ENCODE results near the gene PRKG1. TPM values are rescaled to one million over a fixed set of nuclear protein-coding genes. Genes with fewer than 3 reads are reported as not detected.

PRKG1 gene
- total RNA-seq, 1 experiment from 2014 or later = 10.4 TPM

GRCh38 chr10:52256832-52257691 is 1182.8 kb downstream of the PRKG1 start:
- no CpG with 5 or more reads among the region's 6 CpGs for WGBS (ENCODE audit: extremely low coverage, insufficient read length, low lambda C conversion rate)
- Histone ChIP-seq H3K9me3 (ENCODE audit: control insufficient read depth, low read depth, low read length) (no peaks in the 10 kb centered on the region), H3K27me3 (ENCODE audit: insufficient read depth, low read length) (no peaks in the 10 kb centered on the region), H2BK15ac (ENCODE audit: low read depth, low read length) (no peak overlapping the region), H3K9ac (ENCODE audit: extremely low read depth, insufficient read length, low read length) (no peak overlapping the region), H3K23me2 (ENCODE audit: insufficient read length, low read depth, low read length, poor library complexity, severe bottlenecking) (no peaks in the 10 kb centered on the region), H2AK5ac (ENCODE audit: insufficient read length, low read length) (no peak overlapping the region), H2AFZ (ENCODE audit: low read length) (no peak overlapping the region), H2BK120ac (ENCODE audit: low read depth, low read length, poor library complexity, severe bottlenecking) (no peak overlapping the region), H3K79me2 (ENCODE audit: insufficient read depth, low read length) (no peaks in the 10 kb centered on the region), H2BK5ac (ENCODE audit: insufficient read length, low read length) (no peak overlapping the region), H3K23ac (ENCODE audit: insufficient read length, low read depth, low read length) (no peak overlapping the region), H3K4ac (ENCODE audit: low read depth, low read length) (no peak overlapping the region), H3T11ph (ENCODE audit: low read length) (no peak overlapping the region), H3K27ac (ENCODE audit: insufficient read length, low read depth, low read length) (no peak overlapping the region), H2BK12ac (ENCODE audit: insufficient read length, low read depth, low read length) (no peak overlapping the region), H3K4me1 (ENCODE audit: insufficient read depth, low read length) (peaks cover 3% of the 10 kb centered on the region; the same call in 1 of the 2 replicates), H4K5ac (ENCODE audit: insufficient read length, low read depth, low read length) (no peak overlapping the region), H4K8ac (replicated peaks; ENCODE audit: insufficient read length, low read depth, low read length) (no peak overlapping the region), H3K79me1 (ENCODE audit: insufficient read depth, low read depth, low read length, poor library complexity, severe bottlenecking) (no peaks in the 10 kb centered on the region), H2BK20ac (ENCODE audit: low read depth, low read length, poor library complexity, severe bottlenecking) (no peak overlapping the region), H3K14ac (ENCODE audit: insufficient read depth, low read length) (no peak overlapping the region), H4K91ac (ENCODE audit: insufficient read length, low read depth, low read length) (no peak overlapping the region), H3K56ac (ENCODE audit: insufficient read length, low read depth, low read length) (no peak overlapping the region), H3K18ac (ENCODE audit: insufficient read length, low read depth, low read length) (no peak overlapping the region), H3K4me2 (ENCODE audit: insufficient read depth, insufficient read length, low read length) (no peak overlapping the region), H4K20me1 (ENCODE audit: control insufficient read depth, insufficient read depth, insufficient read length) (no peaks in the 10 kb centered on the region)
- Mint-ChIP-seq H3K27ac (no peak overlapping the region), H3K36me3 (ENCODE audit: insufficient read depth in 1 of 3, low read depth in 3 of 3) (no peaks in the 10 kb centered on the region), H3K4me1 (peaks cover 6 to 8% of the 10 kb centered on the region in 2 experiments), H3K4me3 (no peak overlapping the region), H3K9me3 (no peaks in the 10 kb centered on the region), H3K27me3 (ENCODE audit: low read depth) (no peaks in the 10 kb centered on the region)
- no peak for TF ChIP-seq CTCF (conservative IDR thresholded peaks at IDR 0.05)
- DNase-seq = no peak

Measured in H9 (cell line).